GM12872 (cell line): ENCODE data around the gene TDRD7.

Experiments used
- CTCF ChIP-seq: IDR thresholded peaks from 3 replicates; pipeline ENCODE4 v1.5.1; 2011; ENCODE audit warnings: low read depth, mild to moderate bottlenecking, low read length, moderate library complexity; ENCODE audit not compliant: insufficient read depth

Gene TDRD7

GRCh38 chr9:97413462-97413861 lies 1.6 kb downstream of the TDRD7 start:
- TF ChIP-seq CTCF, result no peak

- TF ChIP-seq CTCF, result no peak
Measured at GRCh38 chr9:97415146-97415545, 3.2 kb downstream of the TDRD7 start.

GRCh38 chr9:97418880-97419279 lies 7.0 kb downstream of the TDRD7 start:
- no peak for TF ChIP-seq CTCF

GRCh38 chr9:97419309-97419867 lies 7.5 kb downstream of the TDRD7 start:
- TF ChIP-seq CTCF, result no peak

GRCh38 chr9:97425336-97425972 lies 13.6 kb downstream of the TDRD7 start:
- TF ChIP-seq CTCF, result no peak

- TF ChIP-seq CTCF, result no peak
Measured at GRCh38 chr9:97425973-97426336, 14.1 kb downstream of the TDRD7 start.

GRCh38 chr9:97427885-97428284 lies 16.0 kb downstream of the TDRD7 start:
- no peak for TF ChIP-seq CTCF
